Ishikawa (cell line): Measurements from ENCODE around the gene FSTL1.

Experiments used
- CEBPB ChIP-seq: IDR thresholded peaks from 2 replicates; pipeline ENCODE4 v1.6.1; 2012
- CREB1 ChIP-seq: IDR thresholded peaks from 2 replicates; pipeline ENCODE4 v1.6.1; 2012; ENCODE audit warnings: low read depth
- EGR1 ChIP-seq: IDR thresholded peaks from 2 replicates; pipeline ENCODE4 v1.6.1; 2012
- EP300 ChIP-seq: IDR thresholded peaks from 2 replicates; pipeline ENCODE4 v1.6.1; 2012; ENCODE audit warnings: borderline replicate concordance
- FOXM1 ChIP-seq: IDR thresholded peaks from 2 replicates; pipeline ENCODE4 v1.6.1; 2012; ENCODE audit warnings: low read depth, borderline replicate concordance
- MAX ChIP-seq: IDR thresholded peaks from 2 replicates; pipeline ENCODE4 v1.6.1; 2012
- NFIC ChIP-seq: IDR thresholded peaks from 2 replicates; pipeline ENCODE4 v1.6.1; 2012
- RAD21 ChIP-seq: IDR thresholded peaks from 2 replicates; pipeline ENCODE4 v1.6.1; 2012; ENCODE audit warnings: low read depth
- REST ChIP-seq: IDR thresholded peaks from 2 replicates; pipeline ENCODE4 v1.6.1; 2012; ENCODE audit warnings: low read depth, mild to moderate bottlenecking
- TAF1 ChIP-seq: IDR thresholded peaks from 2 replicates; pipeline ENCODE4 v1.6.1; 2012; ENCODE audit warnings: low read depth, mild to moderate bottlenecking
- TCF12 ChIP-seq: IDR thresholded peaks from 2 replicates; pipeline ENCODE4 v1.6.1; 2012; ENCODE audit warnings: low read depth
- USF1 ChIP-seq: IDR thresholded peaks from 2 replicates; pipeline ENCODE4 v1.6.1; 2012
- YY1 ChIP-seq: IDR thresholded peaks from 2 replicates; pipeline ENCODE4 v1.6.1; 2012; ENCODE audit warnings: low read depth
- ZBTB7A ChIP-seq: IDR thresholded peaks from 2 replicates; pipeline ENCODE4 v1.6.1; 2012; ENCODE audit warnings: low read depth

GRCh38 chr3:120481081-120481480 lies 30.3 kb upstream of the FSTL1 start:
- TF ChIP-seq MAX (no peak), FOXM1 (no peak), CREB1 (no peak), TAF1 (no peak), YY1 (no peak), REST (no peak), TCF12 (no peak), CEBPB (no peak), RAD21 (no peak), NFIC (no peak), EGR1 (no peak), EP300 (no peak), USF1 (no peak), ZBTB7A (no peak)
